ENCODE measurements around the gene NLRC5.

NLRC5 gene

GRCh38 chr16:57133031-57133430 is 143.7 kb downstream of the NLRC5 start:
- no peak for DNase-seq

All from activated CD4-positive, alpha-beta T cell treated with anti-CD3 and anti-CD28 coated beads, Interleukin-2, amount 50 U/mL, for 16 hours (primary cell).